Measurements from ENCODE around the gene TPRN.
"Not testable (repeated sequence)": the region's sequence is repeated elsewhere in the genome, so short reads cannot be mapped to it uniquely, and the experiment has no call there.

Gene TPRN

DNA sequence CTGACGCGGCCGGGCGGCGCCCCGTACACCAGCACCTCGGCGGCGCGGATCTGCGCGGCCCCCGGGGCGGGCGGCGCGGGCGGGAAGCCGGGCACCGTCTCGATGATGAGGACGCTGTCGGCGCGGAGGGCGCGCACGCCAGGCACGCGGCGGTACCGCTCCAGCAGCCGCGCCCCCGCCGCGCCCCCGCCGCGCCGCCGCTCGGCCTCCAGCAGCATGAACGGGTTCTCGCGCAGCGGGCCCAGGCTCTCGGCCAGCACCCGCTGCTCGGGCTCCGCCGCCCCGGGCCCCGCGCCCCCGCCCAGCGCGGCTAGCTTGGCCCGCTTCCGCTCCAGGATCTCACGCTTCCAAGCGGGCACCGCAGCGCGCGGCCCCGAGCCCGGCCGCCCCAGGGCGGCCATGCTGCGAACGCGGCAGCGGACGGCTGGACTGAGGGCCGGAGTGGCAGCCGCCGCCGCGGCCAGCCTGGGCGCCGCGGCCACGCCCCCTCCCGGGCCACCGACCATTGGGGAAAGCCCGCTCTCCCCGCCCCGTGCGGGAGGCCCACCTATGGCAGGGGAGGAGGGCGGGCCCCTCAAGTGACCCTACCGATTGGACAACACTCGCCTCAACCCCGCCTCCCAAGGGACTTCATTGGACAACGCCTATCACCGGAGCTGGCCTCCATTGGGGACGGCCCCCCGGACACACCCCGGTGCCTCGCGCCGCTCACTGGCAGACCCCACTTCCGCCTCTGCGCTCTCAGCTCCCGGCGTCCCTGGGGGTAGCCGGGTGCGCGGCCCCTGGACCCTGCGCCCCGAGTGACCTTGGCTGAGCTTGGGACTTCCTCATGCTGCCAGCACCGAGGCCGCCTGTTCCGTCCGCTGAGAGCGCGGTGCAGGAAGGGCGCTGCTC is at the start of gene TPRN:
TSS of gene TPRN (minus strand) at position 431 of the 894 bp plus-strand sequence. CDS start at position 401, 30 bp downstream.
- Mint-ChIP-seq H3K27me3 (ENCODE audit: low read depth) (no peaks in the 10 kb centered on the region), H3K4me1 (ENCODE audit: low read depth) (peaks cover 17% of the 10 kb centered on the region), H3K27ac (peak within 1 kb of the TSS; percentile 70), H3K9me3 (no peaks in the 10 kb centered on the region), H3K36me3 (ENCODE audit: low read depth) (no peaks in the 10 kb centered on the region), H3K4me3 (peak within 1 kb of the TSS; percentile 79)

DNA sequence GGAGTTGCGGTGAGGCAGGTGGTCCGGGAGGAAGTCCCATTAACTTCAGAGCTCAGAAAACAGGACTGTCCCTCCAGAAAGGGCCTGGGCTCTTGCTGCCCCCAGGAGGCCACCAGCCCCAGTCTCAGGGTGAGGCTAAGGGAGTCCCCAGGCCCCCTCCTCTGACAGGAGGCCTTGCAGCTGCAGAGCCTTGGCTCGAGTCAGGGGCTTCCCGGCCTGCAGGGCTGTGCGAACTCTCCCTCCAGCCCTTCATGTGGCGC is 47.3 kb upstream of the TPRN start:
- Mint-ChIP-seq H3K9me3 (no peaks in the 10 kb centered on the region), H3K36me3 (ENCODE audit: low read depth) (peaks cover 12% of the 10 kb centered on the region), H3K27ac (no peak overlapping the region), H3K27me3 (ENCODE audit: low read depth) (no peaks in the 10 kb centered on the region), H3K4me1 (ENCODE audit: low read depth) (peaks cover 13% of the 10 kb centered on the region), H3K4me3 (no peak overlapping the region)

GRCh38 chr9:137247135-137247915 is 46.8 kb upstream of the TPRN start:
- Mint-ChIP-seq H3K27ac (no peak overlapping the region), H3K27me3 (ENCODE audit: low read depth) (no peaks in the 10 kb centered on the region), H3K36me3 (ENCODE audit: low read depth) (peaks cover 18% of the 10 kb centered on the region), H3K4me1 (ENCODE audit: low read depth) (peaks cover 19% of the 10 kb centered on the region), H3K4me3 (no peak overlapping the region), H3K9me3 (no peaks in the 10 kb centered on the region)

DNA sequence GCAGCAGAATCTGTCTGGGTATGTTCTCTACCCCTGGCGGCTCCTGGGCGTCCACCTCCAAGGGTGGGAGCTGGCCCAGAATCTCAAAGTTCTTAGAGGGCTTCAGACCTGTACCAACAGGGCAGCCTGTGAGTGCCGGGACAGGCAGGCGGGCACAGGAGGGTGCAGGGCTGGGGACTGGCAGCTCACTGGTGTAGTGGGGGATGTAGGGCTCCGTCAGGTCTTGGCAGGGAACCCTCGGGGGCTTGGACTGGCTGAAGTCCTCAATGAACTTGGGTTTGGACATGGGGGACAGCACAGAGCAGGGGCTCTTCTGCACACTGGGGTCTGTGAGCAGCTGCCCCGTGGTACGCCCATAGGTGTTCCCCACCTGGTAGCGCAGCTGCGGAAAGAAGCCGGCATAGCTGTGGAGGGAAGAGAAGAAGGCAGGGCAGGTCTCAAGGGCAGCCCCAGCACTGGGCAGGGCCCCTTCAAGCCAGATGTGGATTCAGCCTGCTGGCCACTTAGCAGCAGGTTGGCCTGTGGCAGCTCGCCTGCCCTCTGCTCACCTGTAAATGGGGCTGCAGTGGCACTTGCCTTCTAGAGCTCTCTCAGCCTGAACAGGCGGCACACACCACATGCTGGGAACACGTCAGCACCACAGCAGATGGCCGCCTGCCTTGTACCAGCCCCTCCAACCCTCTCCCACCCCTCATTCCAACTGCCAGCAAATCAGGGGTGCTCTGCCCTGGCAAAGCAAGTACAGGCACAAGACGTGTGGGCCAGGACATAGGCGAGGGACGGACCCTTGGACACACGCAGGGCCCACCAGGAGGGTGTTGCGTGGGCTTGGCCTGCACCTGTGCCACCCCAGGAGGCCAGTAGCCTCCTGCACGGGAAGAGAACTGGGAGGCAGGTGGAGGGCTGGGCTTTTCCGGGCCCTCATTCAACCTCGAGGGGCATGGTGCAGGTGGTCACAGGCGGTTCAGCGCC is 45.2 kb upstream of the TPRN start:
- no peaks in the 10 kb centered on the region for H3K9me3 Mint-ChIP-seq
- peaks cover 24% of the 10 kb centered on the region for H3K36me3 Mint-ChIP-seq (ENCODE audit: low read depth)
- no peak overlapping the region for H3K4me3 Mint-ChIP-seq
- H3K27me3 Mint-ChIP-seq (ENCODE audit: low read depth) = no peaks in the 10 kb centered on the region
- H3K27ac Mint-ChIP-seq = no peak overlapping the region
- peaks cover 20% of the 10 kb centered on the region for H3K4me1 Mint-ChIP-seq (ENCODE audit: low read depth)

- H3K27ac Mint-ChIP-seq = peak overlapping the region; percentile 52
- peaks cover 20% of the 10 kb centered on the region for H3K4me1 Mint-ChIP-seq (ENCODE audit: low read depth)
- no peaks in the 10 kb centered on the region for H3K9me3 Mint-ChIP-seq
- H3K4me3 Mint-ChIP-seq = no peak overlapping the region
- peaks cover 24% of the 10 kb centered on the region for H3K36me3 Mint-ChIP-seq (ENCODE audit: low read depth)
- H3K27me3 Mint-ChIP-seq (ENCODE audit: low read depth) = no peaks in the 10 kb centered on the region
Measured at GRCh38 chr9:137244486-137245449, 44.2 kb upstream of the TPRN start.

- peaks cover 24% of the 10 kb centered on the region for H3K36me3 Mint-ChIP-seq (ENCODE audit: low read depth)
- no peaks in the 10 kb centered on the region for H3K27me3 Mint-ChIP-seq (ENCODE audit: low read depth)
- H3K27ac Mint-ChIP-seq = peak overlapping the region; percentile 52
- H3K4me1 Mint-ChIP-seq (ENCODE audit: low read depth) = peaks cover 23% of the 10 kb centered on the region
- no peaks in the 10 kb centered on the region for H3K9me3 Mint-ChIP-seq
- peak overlapping the region; percentile 59 for H3K4me3 Mint-ChIP-seq
Measured at GRCh38 chr9:137243626-137244485, 43.3 kb upstream of the TPRN start.

DNA sequence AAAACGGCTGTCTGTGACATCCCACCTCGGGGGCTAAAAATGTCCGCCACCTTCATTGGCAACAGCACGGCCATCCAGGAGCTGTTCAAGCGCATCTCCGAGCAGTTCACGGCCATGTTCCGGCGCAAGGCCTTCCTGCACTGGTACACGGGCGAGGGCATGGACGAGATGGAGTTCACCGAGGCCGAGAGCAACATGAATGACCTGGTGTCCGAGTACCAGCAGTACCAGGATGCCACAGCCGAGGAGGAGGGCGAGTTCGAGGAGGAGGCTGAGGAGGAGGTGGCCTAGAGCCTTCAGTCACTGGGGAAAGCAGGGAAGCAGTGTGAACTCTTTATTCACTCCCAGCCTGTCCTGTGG is 42.7 kb upstream of the TPRN start:
- not testable (repeated sequence) for H3K9me3 Mint-ChIP-seq; H3K27me3 Mint-ChIP-seq (ENCODE audit: low read depth)
- Mint-ChIP-seq H3K36me3 (ENCODE audit: low read depth) (peaks cover 24% of the 10 kb centered on the region), H3K27ac (peak overlapping the region; percentile 41), H3K4me3 (peak overlapping the region; percentile 59), H3K4me1 (ENCODE audit: low read depth) (peaks cover 23% of the 10 kb centered on the region)

- no peaks in the 10 kb centered on the region for H3K9me3 Mint-ChIP-seq
- H3K36me3 Mint-ChIP-seq (ENCODE audit: low read depth) = peaks cover 24% of the 10 kb centered on the region
- H3K4me1 Mint-ChIP-seq (ENCODE audit: low read depth) = peaks cover 23% of the 10 kb centered on the region
- peak overlapping the region; percentile 77 for H3K27ac Mint-ChIP-seq
- peak overlapping the region; percentile 85 for H3K4me3 Mint-ChIP-seq
- no peaks in the 10 kb centered on the region for H3K27me3 Mint-ChIP-seq (ENCODE audit: low read depth)
Measured at GRCh38 chr9:137242269-137243203, 42.0 kb upstream of the TPRN start.

DNA sequence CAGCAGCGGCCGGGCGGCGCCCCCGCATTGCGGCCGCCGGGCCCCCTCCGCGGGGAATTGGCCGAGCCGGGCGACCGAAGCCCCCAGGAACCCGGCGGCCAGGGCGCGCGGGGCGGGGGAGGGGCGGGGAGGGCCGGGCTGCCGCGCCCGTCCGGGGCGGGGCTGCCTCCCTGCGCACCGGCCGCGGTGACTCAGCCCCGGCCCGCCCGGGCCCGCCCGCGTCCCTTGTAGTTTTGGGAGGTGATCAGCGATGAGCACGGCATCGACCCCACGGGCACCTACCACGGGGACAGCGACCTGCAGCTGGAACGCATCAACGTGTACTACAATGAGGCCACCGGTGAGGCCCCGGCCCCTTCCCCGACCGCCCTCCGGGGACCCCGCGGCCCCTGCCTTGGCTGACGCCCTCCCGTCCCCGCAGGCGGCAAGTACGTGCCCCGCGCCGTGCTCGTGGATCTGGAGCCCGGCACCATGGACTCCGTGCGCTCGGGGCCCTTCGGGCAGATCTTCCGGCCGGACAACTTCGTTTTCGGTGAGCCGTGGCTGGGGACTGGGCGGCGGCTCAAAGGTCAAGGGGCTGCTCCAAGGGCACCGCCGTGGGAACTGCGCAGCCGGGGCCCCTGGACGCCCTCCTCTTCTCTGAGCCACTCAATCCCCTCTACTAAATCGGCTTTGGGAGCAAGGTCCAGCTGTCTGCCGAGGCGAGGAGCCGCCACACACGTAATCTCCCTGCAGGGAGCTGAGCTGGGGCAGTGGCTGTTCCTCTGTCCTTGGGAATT is 41.1 kb upstream of the TPRN start:
- Mint-ChIP-seq H3K36me3 (ENCODE audit: low read depth) (peaks cover 24% of the 10 kb centered on the region), H3K4me1 (ENCODE audit: low read depth) (peaks cover 23% of the 10 kb centered on the region), H3K4me3 (peak overlapping the region; percentile 85), H3K27me3 (ENCODE audit: low read depth) (no peaks in the 10 kb centered on the region), H3K27ac (peak overlapping the region; percentile 52), H3K9me3 (no peaks in the 10 kb centered on the region)

GRCh38 chr9:137240841-137241489 is 40.4 kb upstream of the TPRN start, which contains the start of gene TUBB4B:
TSS of gene TUBB4B (plus strand) at chr9:137241287. CDS start at chr9:137241361, 74 bp downstream.
- Mint-ChIP-seq H3K36me3 (ENCODE audit: low read depth) (peaks cover 24% of the 10 kb centered on the region), H3K27ac (peak within 1 kb of the TSS; percentile 90), H3K27me3 (ENCODE audit: low read depth) (no peaks in the 10 kb centered on the region), H3K9me3 (no peaks in the 10 kb centered on the region), H3K4me1 (ENCODE audit: low read depth) (peaks cover 23% of the 10 kb centered on the region), H3K4me3 (peak within 1 kb of the TSS; percentile 87)

GRCh38 chr9:137240318-137240840 is 39.8 kb upstream of the TPRN start:
- H3K4me1 Mint-ChIP-seq (ENCODE audit: low read depth) = peaks cover 23% of the 10 kb centered on the region
- no peaks in the 10 kb centered on the region for H3K9me3 Mint-ChIP-seq
- H3K27ac Mint-ChIP-seq = peak overlapping the region; percentile 45
- H3K27me3 Mint-ChIP-seq (ENCODE audit: low read depth) = no peaks in the 10 kb centered on the region
- H3K4me3 Mint-ChIP-seq = peak overlapping the region; percentile 75
- peaks cover 24% of the 10 kb centered on the region for H3K36me3 Mint-ChIP-seq (ENCODE audit: low read depth)

Data from T-helper 1 cell treated with Interleukin-12 subunit alpha and Interleukin-12 subunit beta and Interleukin-4 antibody, amounts not matched to agents 30 μg/mL and 1 μg/mL, for 36 hours (primary cell).